Measurements from ENCODE around the gene PRDM16.

The PRDM16 gene

DNA sequence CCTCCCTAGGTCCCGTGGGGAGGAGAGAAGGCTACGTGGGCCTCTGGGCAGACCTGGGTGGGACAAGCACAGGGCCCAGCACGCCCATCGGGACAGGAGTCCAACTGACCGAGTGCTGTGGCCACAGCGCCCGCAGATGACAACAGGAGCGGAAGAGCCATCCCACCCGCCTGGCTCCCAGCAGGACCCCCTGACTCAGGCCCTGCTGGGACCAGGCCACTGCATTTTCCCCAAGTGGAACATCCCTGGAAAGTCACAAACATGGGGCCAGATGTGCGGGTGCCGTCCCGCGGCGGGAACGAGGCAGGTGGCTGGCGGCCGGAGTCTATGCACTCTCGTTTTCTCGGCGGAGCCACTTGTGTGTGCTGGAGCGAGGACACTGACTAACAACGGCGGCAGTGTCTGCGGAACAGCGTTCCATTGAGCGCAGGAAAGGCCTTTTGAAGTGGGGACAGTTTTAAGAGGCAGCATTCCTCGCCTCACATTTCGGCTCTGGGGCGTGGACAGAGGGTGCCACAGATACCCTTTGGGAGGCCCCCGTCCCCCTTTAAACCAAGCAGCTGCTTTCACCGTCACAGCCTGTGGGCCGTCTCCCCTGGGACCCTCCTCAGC, 291.7 kb downstream of the PRDM16 start:
- no peaks in the 10 kb centered on the region for H3K9me3 ChIP-seq (replicated peaks; ENCODE audit: insufficient read depth, low read length)
- H3K36me3 ChIP-seq (replicated peaks; ENCODE audit: insufficient read depth, low read length): no peaks in the 10 kb centered on the region
- no peak overlapping the region for H3K4me3 ChIP-seq (ENCODE audit: low read length)
- no peaks in the 10 kb centered on the region for H3F3A ChIP-seq (ENCODE audit: insufficient read depth, low read length)
- H3K27ac ChIP-seq (ENCODE audit: low read length): no peak overlapping the region
- H3K9ac ChIP-seq (ENCODE audit: low read length): no peak overlapping the region
- no peaks in the 10 kb centered on the region for H3K9me2 ChIP-seq (replicated peaks; ENCODE audit: insufficient read depth, low read length)
- TF ChIP-seq EZH2 (optimal IDR thresholded peaks at IDR 0.05; ENCODE audit: low read depth, low read length) (no peak), EZH2phosphoT487 (IDR thresholded peaks at IDR 0.05; ENCODE audit: low read length) (no peak), CTCF (IDR thresholded peaks at IDR 0.05; ENCODE audit: low read length) (no peak)
- H3K4me1 ChIP-seq (ENCODE audit: low read length): no peaks in the 10 kb centered on the region
- no peak overlapping the region for H2AFZ ChIP-seq (ENCODE audit: low read length)
- peaks cover 100% of the 10 kb centered on the region for H3K27me3 ChIP-seq (replicated peaks; ENCODE audit: insufficient read depth, low read length)
- H3K79me2 ChIP-seq (ENCODE audit: low read length): no peaks in the 10 kb centered on the region
- no peak overlapping the region for H3K4me2 ChIP-seq (ENCODE audit: low read depth, low read length)
- no peaks in the 10 kb centered on the region for H4K20me1 ChIP-seq (ENCODE audit: insufficient read depth, low read length)
- DNase-seq: no peak

DNA sequence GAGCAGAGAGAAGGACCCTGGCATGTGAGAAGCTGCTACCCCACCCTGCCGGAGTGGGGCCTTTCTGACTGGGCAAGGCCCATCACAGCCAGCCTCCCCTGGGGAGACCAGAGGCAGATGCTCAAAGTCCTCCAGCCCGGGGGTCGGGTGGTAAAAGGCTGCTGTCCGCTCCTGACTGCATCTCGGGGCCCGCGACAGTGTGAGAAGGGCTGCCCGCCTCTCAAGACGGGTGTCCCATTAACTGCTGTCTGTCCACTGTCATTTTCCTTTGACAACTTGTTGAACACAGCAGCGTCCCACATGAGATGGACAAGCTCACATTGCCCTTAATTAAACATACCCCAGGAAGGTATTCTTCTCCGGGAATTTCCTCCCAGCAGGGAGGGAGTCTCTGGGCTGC, 294.0 kb downstream of the PRDM16 start:
- Histone ChIP-seq H3K4me2 (ENCODE audit: low read depth, low read length) (no peak overlapping the region), H3K9me2 (replicated peaks; ENCODE audit: insufficient read depth, low read length) (no peaks in the 10 kb centered on the region), H3K79me2 (ENCODE audit: low read length) (no peaks in the 10 kb centered on the region), H3F3A (ENCODE audit: insufficient read depth, low read length) (no peaks in the 10 kb centered on the region), H3K4me1 (ENCODE audit: low read length) (no peaks in the 10 kb centered on the region), H3K36me3 (replicated peaks; ENCODE audit: insufficient read depth, low read length) (no peaks in the 10 kb centered on the region), H3K27me3 (replicated peaks; ENCODE audit: insufficient read depth, low read length) (peaks cover 100% of the 10 kb centered on the region), H2AFZ (ENCODE audit: low read length) (no peak overlapping the region), H4K20me1 (ENCODE audit: insufficient read depth, low read length) (no peaks in the 10 kb centered on the region), H3K4me3 (ENCODE audit: low read length) (no peak overlapping the region), H3K27ac (ENCODE audit: low read length) (no peak overlapping the region), H3K9ac (ENCODE audit: low read length) (no peak overlapping the region), H3K9me3 (replicated peaks; ENCODE audit: insufficient read depth, low read length) (no peaks in the 10 kb centered on the region)
- DNase-seq: no peak
- TF ChIP-seq EZH2 (optimal IDR thresholded peaks at IDR 0.05; ENCODE audit: low read depth, low read length): no peak
- TF ChIP-seq EZH2phosphoT487 (IDR thresholded peaks at IDR 0.05; ENCODE audit: low read length): no peak
- TF ChIP-seq CTCF (IDR thresholded peaks at IDR 0.05; ENCODE audit: low read length): no peak

DNA sequence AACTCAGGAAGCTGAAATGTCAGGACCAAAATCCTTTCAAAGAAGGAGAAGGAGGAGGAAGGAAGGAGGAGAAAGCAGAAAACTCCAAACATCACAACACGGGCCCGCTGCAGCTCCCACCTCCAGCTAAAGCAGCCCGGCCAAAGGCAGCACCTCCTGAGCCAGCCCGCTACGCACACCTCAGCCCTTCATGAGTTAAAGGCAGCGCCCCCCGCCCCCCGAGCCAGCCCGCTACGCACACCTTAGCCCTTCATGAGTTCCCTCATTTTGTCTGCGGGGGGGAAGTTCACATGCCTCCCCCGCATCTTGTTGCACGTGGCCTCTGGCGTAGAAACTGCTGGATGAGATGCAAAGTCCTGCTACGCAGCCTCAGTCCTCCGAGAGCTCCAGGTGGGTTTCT, 294.8 kb downstream of the PRDM16 start:
- H3K9ac ChIP-seq (ENCODE audit: low read length): no peak overlapping the region
- no peak overlapping the region for H2AFZ ChIP-seq (ENCODE audit: low read length)
- no peaks in the 10 kb centered on the region for H3K9me3 ChIP-seq (replicated peaks; ENCODE audit: insufficient read depth, low read length)
- H3K27ac ChIP-seq (ENCODE audit: low read length): no peak overlapping the region
- no peaks in the 10 kb centered on the region for H3K9me2 ChIP-seq (replicated peaks; ENCODE audit: insufficient read depth, low read length)
- no peaks in the 10 kb centered on the region for H4K20me1 ChIP-seq (ENCODE audit: insufficient read depth, low read length)
- H3K4me2 ChIP-seq (ENCODE audit: low read depth, low read length): no peak overlapping the region
- H3K4me1 ChIP-seq (ENCODE audit: low read length): no peaks in the 10 kb centered on the region
- H3K36me3 ChIP-seq (replicated peaks; ENCODE audit: insufficient read depth, low read length): no peaks in the 10 kb centered on the region
- H3K27me3 ChIP-seq (replicated peaks; ENCODE audit: insufficient read depth, low read length): peaks cover 100% of the 10 kb centered on the region
- no peak overlapping the region for H3K4me3 ChIP-seq (ENCODE audit: low read length)
- DNase-seq: no peak
- no peak for TF ChIP-seq EZH2phosphoT487 (IDR thresholded peaks at IDR 0.05; ENCODE audit: low read length)
- TF ChIP-seq EZH2 (optimal IDR thresholded peaks at IDR 0.05; ENCODE audit: low read depth, low read length): no peak
- no peak for TF ChIP-seq CTCF (IDR thresholded peaks at IDR 0.05; ENCODE audit: low read length)
- no peaks in the 10 kb centered on the region for H3F3A ChIP-seq (ENCODE audit: insufficient read depth, low read length)
- H3K79me2 ChIP-seq (ENCODE audit: low read length): no peaks in the 10 kb centered on the region
